DOHH2 (cell line): ENCODE results near the gene ADAMTS7.

Experiments used
- H3F3A ChIP-seq: fragments of 200-600 bp; sonication (generic), shearing (Covaris generic); 2 replicates; pipeline ENCODE4 v1.6.0; 2016; ENCODE audit warnings: antibody characterized with exemption, mild to moderate bottlenecking; ENCODE audit not compliant: control insufficient read depth, insufficient read depth
- H3K27ac ChIP-seq: fragments of 200-600 bp; sonication (generic); 2 replicates; pipeline ENCODE4 v1.5.1; 2014; ENCODE audit warnings: low read depth, mild to moderate bottlenecking, low read length, moderate library complexity
- H3K27me3 ChIP-seq: fragments of 200-600 bp; sonication (generic); 2 replicates; pipeline ENCODE4 v1.6.1; 2014; ENCODE audit warnings: mild to moderate bottlenecking, low read length, mixed read lengths; ENCODE audit not compliant: control insufficient read depth
- H3K36me3 ChIP-seq: fragments of 200-600 bp; sonication (generic); 2 replicates; pipeline ENCODE4 v1.6.1; 2014; ENCODE audit warnings: mild to moderate bottlenecking, low read length, moderate library complexity, mixed read lengths; ENCODE audit not compliant: control insufficient read depth
- H3K4me1 ChIP-seq: fragments of 200-600 bp; sonication (generic); 2 replicates; pipeline ENCODE4 v1.6.1; 2014; ENCODE audit warnings: mild to moderate bottlenecking, low read length, mixed read lengths; ENCODE audit not compliant: control insufficient read depth
- H3K4me2 ChIP-seq: fragments of 200-600 bp; sonication (generic); 2 replicates; pipeline ENCODE4 v1.6.0; 2014; ENCODE audit warnings: mild to moderate bottlenecking, low read length, moderate library complexity
- H3K4me3 ChIP-seq: fragments of 200-600 bp; sonication (generic); 2 replicates; pipeline ENCODE4 v1.5.1; 2014; ENCODE audit warnings: mild to moderate bottlenecking, low read length, mixed read lengths
- H3K79me2 ChIP-seq: fragments of 200-600 bp; sonication (generic); 2 replicates; pipeline ENCODE4 v1.6.1; 2014; ENCODE audit warnings: mild to moderate bottlenecking, low read length, mixed read lengths; ENCODE audit not compliant: control insufficient read depth
- H3K9me2 ChIP-seq: fragments of 200-600 bp; sonication (generic); replicated peaks from 2 replicates; pipeline ENCODE4 v1.6.1; 2014; ENCODE audit warnings: mild to moderate bottlenecking, low read length, mixed read lengths; ENCODE audit not compliant: control insufficient read depth
- H3K9me3 ChIP-seq: fragments of 200-600 bp; sonication (generic); 2 replicates; pipeline ENCODE4 v1.6.1; 2014; ENCODE audit warnings: antibody characterized with exemption, low read length, mixed read lengths; ENCODE audit not compliant: control insufficient read depth, insufficient read depth
- H4K20me1 ChIP-seq: fragments of 200-600 bp; sonication (generic); 2 replicates; pipeline ENCODE4 v1.6.0; 2014; ENCODE audit warnings: low read depth, mild to moderate bottlenecking, antibody characterized with exemption, low read length, moderate library complexity; ENCODE audit not compliant: control insufficient read depth, insufficient read depth
- CTCF ChIP-seq: fragments of 200-600 bp; sonication (generic); IDR thresholded peaks from one replicate; pipeline ENCODE4 v1.5.1; 2014; ENCODE audit warnings: antibody characterized with exemption, mild to moderate bottlenecking, low read depth, low read length; ENCODE audit not compliant: poor library complexity, severe bottlenecking
- EZH2phosphoT487 ChIP-seq: fragments of 200-600 bp; sonication (generic); IDR thresholded peaks from 2 replicates; pipeline ENCODE4 v1.6.1; 2017; ENCODE audit warnings: borderline replicate concordance, mild to moderate bottlenecking, antibody characterized with exemption, low read length, moderate library complexity, mixed read lengths

The ADAMTS7 gene

GRCh38 chr15:78854833-78855372, 43.6 kb upstream of the ADAMTS7 start:
- H3K9me2 ChIP-seq = no peaks in the 10 kb centered on the region
- no peak overlapping the region for H3K4me2 ChIP-seq
- H3K79me2 ChIP-seq = no peaks in the 10 kb centered on the region
- H3F3A ChIP-seq = no peaks in the 10 kb centered on the region
- no peaks in the 10 kb centered on the region for H3K27me3 ChIP-seq
- H3K9me3 ChIP-seq = no peaks in the 10 kb centered on the region
- no peak overlapping the region for H3K27ac ChIP-seq
- no peak for TF ChIP-seq CTCF
- no peak for TF ChIP-seq EZH2phosphoT487
- H4K20me1 ChIP-seq = no peaks in the 10 kb centered on the region
- peaks cover 3% of the 10 kb centered on the region; the same call in 1 of the 2 replicates for H3K4me1 ChIP-seq
- no peak overlapping the region for H3K4me3 ChIP-seq
- no peaks in the 10 kb centered on the region for H3K36me3 ChIP-seq

DNA sequence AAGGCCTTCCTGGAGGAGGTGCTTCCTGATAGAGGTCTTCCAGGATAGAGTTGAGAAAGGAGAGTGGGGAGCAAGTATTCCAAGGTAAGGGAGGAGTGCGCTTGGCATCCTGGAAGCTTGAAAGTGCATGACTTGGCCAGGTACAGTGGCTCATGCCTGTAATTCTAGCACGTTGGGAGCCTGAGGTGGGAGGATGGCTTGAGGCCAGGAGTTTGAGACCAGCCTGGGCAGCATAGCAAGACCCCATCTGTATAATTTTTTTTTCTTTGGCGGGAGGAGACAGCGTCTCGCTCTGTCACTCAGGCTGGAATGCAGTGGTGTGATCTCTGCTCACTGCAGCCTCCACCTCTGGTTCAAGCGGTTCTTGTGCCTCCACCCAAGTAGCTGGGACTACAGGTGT, 42.2 kb upstream of the ADAMTS7 start:
- no peak overlapping the region for H3K27ac ChIP-seq
- no peaks in the 10 kb centered on the region for H4K20me1 ChIP-seq
- TF ChIP-seq CTCF (no peak), EZH2phosphoT487 (no peak)
- no peaks in the 10 kb centered on the region for H3K79me2 ChIP-seq
- no peak overlapping the region for H3K4me2 ChIP-seq
- H3F3A ChIP-seq = no peaks in the 10 kb centered on the region
- peaks cover 7% of the 10 kb centered on the region for H3K4me1 ChIP-seq
- no peaks in the 10 kb centered on the region for H3K9me3 ChIP-seq
- no peaks in the 10 kb centered on the region for H3K36me3 ChIP-seq
- no peak overlapping the region for H3K4me3 ChIP-seq
- no peaks in the 10 kb centered on the region for H3K9me2 ChIP-seq
- H3K27me3 ChIP-seq = no peaks in the 10 kb centered on the region

GRCh38 chr15:78850941-78851755, 39.9 kb upstream of the ADAMTS7 start:
- no peak for TF ChIP-seq EZH2phosphoT487
- no peak for TF ChIP-seq CTCF
- no peaks in the 10 kb centered on the region for H3K36me3 ChIP-seq
- H3K9me2 ChIP-seq = no peaks in the 10 kb centered on the region
- peaks cover 18% of the 10 kb centered on the region for H3K4me1 ChIP-seq
- no peaks in the 10 kb centered on the region for H3K27me3 ChIP-seq
- no peaks in the 10 kb centered on the region for H3F3A ChIP-seq
- H3K27ac ChIP-seq = no peak overlapping the region
- no peaks in the 10 kb centered on the region for H3K79me2 ChIP-seq
- H3K4me2 ChIP-seq = no peak overlapping the region
- no peak overlapping the region for H3K4me3 ChIP-seq
- no peaks in the 10 kb centered on the region for H4K20me1 ChIP-seq
- no peaks in the 10 kb centered on the region for H3K9me3 ChIP-seq
